ENCODE measurements around the gene KRT25.

KRT25 gene

DNA sequence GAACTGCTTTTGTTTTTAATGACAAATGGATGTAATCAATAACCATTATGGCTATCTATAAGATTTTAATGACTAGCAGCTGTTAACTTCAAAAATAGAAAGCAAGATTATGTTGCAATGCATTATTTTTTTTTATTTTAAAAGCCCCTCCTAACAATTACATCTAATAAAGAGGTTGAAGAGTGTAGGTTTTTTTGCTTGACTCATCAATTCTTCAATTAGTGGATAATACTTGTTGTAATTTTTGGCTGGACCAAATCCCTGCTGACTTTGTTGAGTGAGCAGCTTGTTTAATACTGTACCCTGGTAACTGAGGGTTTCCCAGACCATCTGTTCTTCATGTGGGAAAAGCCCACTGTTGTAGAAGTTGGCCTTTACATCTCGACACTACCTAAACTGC lies 24.2 kb downstream of the KRT25 start:
- Histone ChIP-seq H3K27ac (ENCODE audit: low read depth, low read length) (no peak overlapping the region), H4K8ac (ENCODE audit: low read depth, low read length) (no peak overlapping the region), H3K4me1 (ENCODE audit: control insufficient read depth in 1 of 2, insufficient read depth in 2 of 2, low read length in 2 of 2) (no peaks in the 10 kb centered on the region), H3K9me3 (ENCODE audit: insufficient read depth, low read depth, low read length) (peaks cover 2% of the 10 kb centered on the region), H3K4me3 (ENCODE audit: low read depth, low read length) (no peak overlapping the region), H3K36me3 (ENCODE audit: control insufficient read depth in 1 of 2, insufficient read depth in 2 of 2, low read length in 2 of 2) (no peaks in the 10 kb centered on the region), H3K4ac (ENCODE audit: low read depth, low read length) (no peak overlapping the region), H3K14ac (ENCODE audit: low read length) (no peak overlapping the region), H3K27me3 (ENCODE audit: insufficient read depth, low read length) (no peaks in the 10 kb centered on the region), H4K91ac (ENCODE audit: low read depth, low read length) (no peak overlapping the region), H4K12ac (ENCODE audit: low read depth, low read length) (no peak overlapping the region), H3K9ac (ENCODE audit: low read length) (no peak overlapping the region), H2BK5ac (ENCODE audit: low read depth, low read length, poor library complexity) (no peak overlapping the region), H2BK120ac (ENCODE audit: insufficient read depth, low read length, poor library complexity) (no peak overlapping the region), H2AFZ (ENCODE audit: insufficient read depth, low read length, poor library complexity) (no peak overlapping the region), H3K4me2 (ENCODE audit: low read length) (no peak overlapping the region), H2BK12ac (ENCODE audit: low read length) (no peak overlapping the region), H3K23ac (ENCODE audit: low read length) (no peak overlapping the region), H3K18ac (ENCODE audit: low read length) (no peak overlapping the region), H2AK5ac (ENCODE audit: low read length) (no peak overlapping the region), H3K79me2 (ENCODE audit: control insufficient read depth, insufficient read depth, low read length, poor library complexity) (no peaks in the 10 kb centered on the region), H3K79me1 (ENCODE audit: low read length) (no peaks in the 10 kb centered on the region)
- no CpG with 5 or more reads among the region's 1 CpG for WGBS (ENCODE audit: extremely low coverage, insufficient coverage, insufficient read length)
- DNase-seq, result no peak

DNA sequence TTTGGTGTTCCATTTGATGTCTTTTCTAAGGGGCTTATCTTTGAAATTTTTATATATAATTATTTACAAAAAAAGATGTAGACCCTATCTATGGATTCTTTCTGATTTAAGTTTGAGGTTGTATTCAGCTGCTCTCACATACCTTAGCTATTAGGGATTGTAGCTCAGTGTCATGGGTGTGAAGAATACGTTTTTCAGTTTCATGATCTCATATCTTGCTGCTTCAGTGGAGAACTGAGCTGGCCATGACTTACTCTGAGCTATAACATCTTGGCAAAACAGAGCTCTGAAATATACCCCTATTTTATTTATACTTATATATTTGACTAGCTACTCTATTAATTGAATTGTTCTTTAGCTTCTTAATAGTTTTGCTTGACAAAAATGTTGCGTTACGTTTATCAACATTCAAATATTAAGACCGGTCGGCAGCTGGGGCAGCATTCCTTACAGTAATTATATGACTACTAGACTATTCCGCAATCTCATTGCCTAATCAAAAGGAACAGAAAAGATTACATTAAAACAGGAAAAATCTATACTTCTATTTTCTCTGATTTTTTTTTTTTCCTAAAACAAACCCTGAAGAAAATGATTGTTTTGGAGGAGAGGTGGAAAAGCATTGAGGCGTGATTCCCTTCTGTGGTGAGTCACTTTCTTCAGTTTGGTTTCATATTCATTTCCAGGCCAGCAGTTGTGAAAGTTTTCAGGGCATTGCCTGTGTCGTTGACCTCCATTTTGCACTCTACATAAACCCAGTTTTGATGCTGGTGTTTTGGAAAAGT lies 27.5 kb downstream of the KRT25 start:
- Histone ChIP-seq H2BK12ac (ENCODE audit: low read length) (no peak overlapping the region), H3K23ac (ENCODE audit: low read length) (no peak overlapping the region), H3K4me1 (ENCODE audit: control insufficient read depth in 1 of 2, insufficient read depth in 2 of 2, low read length in 2 of 2) (no peaks in the 10 kb centered on the region), H2BK120ac (ENCODE audit: insufficient read depth, low read length, poor library complexity) (no peak overlapping the region), H3K9ac (ENCODE audit: low read length) (no peak overlapping the region), H4K8ac (ENCODE audit: low read depth, low read length) (no peak overlapping the region), H3K14ac (ENCODE audit: low read length) (no peak overlapping the region), H3K9me3 (ENCODE audit: insufficient read depth, low read depth, low read length) (peaks cover 2% of the 10 kb centered on the region), H3K27me3 (ENCODE audit: insufficient read depth, low read length) (no peaks in the 10 kb centered on the region), H3K36me3 (ENCODE audit: control insufficient read depth in 1 of 2, insufficient read depth in 2 of 2, low read length in 2 of 2) (no peaks in the 10 kb centered on the region), H3K4me3 (ENCODE audit: low read depth, low read length) (no peak overlapping the region), H2AFZ (ENCODE audit: insufficient read depth, low read length, poor library complexity) (no peak overlapping the region), H3K4me2 (ENCODE audit: low read length) (no peak overlapping the region), H3K79me1 (ENCODE audit: low read length) (no peaks in the 10 kb centered on the region), H2AK5ac (ENCODE audit: low read length) (no peak overlapping the region), H4K91ac (ENCODE audit: low read depth, low read length) (no peak overlapping the region), H3K18ac (ENCODE audit: low read length) (no peak overlapping the region), H3K79me2 (ENCODE audit: control insufficient read depth, insufficient read depth, low read length, poor library complexity) (no peaks in the 10 kb centered on the region), H3K4ac (ENCODE audit: low read depth, low read length) (no peak overlapping the region), H4K12ac (ENCODE audit: low read depth, low read length) (no peak overlapping the region), H2BK5ac (ENCODE audit: low read depth, low read length, poor library complexity) (no peak overlapping the region), H3K27ac (ENCODE audit: low read depth, low read length) (no peak overlapping the region)
- no CpG with 5 or more reads among the region's 8 CpGs for WGBS (ENCODE audit: extremely low coverage, insufficient coverage, insufficient read length)
- peak; percentile 47 to 87 for DNase-seq

DNA sequence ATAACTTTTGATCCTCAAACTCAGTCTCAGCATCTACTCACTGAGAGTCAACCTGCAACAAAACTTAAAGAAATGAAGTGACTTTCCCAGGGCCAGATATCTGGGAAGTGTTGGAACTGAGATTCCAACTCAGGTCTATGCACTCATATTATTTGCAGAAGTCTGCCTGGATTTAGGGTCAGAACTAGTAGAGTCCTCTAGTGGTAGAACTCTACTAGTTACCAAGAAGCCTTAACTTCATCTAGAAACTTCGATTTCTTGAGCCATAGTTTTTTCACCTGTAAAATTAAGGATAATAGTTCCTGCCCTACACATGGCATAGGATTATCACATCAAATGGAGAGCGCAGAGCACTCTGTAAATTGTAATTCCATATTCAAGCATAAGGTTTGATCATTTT lies 28.2 kb downstream of the KRT25 start:
- no peak overlapping the region for H3K9ac ChIP-seq (ENCODE audit: low read length)
- no peak overlapping the region for H3K4me3 ChIP-seq (ENCODE audit: low read depth, low read length)
- no peak overlapping the region for H3K14ac ChIP-seq (ENCODE audit: low read length)
- no peak overlapping the region for H4K91ac ChIP-seq (ENCODE audit: low read depth, low read length)
- H3K18ac ChIP-seq (ENCODE audit: low read length), result no peak overlapping the region
- peak in 1 of 2 donors; percentile 42 for DNase-seq
- no peaks in the 10 kb centered on the region for H3K79me2 ChIP-seq (ENCODE audit: control insufficient read depth, insufficient read depth, low read length, poor library complexity)
- H2AK5ac ChIP-seq (ENCODE audit: low read length), result no peak overlapping the region
- H2AFZ ChIP-seq (ENCODE audit: insufficient read depth, low read length, poor library complexity), result no peak overlapping the region
- H2BK5ac ChIP-seq (ENCODE audit: low read depth, low read length, poor library complexity), result no peak overlapping the region
- H4K8ac ChIP-seq (ENCODE audit: low read depth, low read length), result no peak overlapping the region
- H3K4me1 ChIP-seq (ENCODE audit: control insufficient read depth in 1 of 2, insufficient read depth in 2 of 2, low read length in 2 of 2), result no peaks in the 10 kb centered on the region
- no peak overlapping the region for H3K4me2 ChIP-seq (ENCODE audit: low read length)
- no peaks in the 10 kb centered on the region for H3K27me3 ChIP-seq (ENCODE audit: insufficient read depth, low read length)
- WGBS (ENCODE audit: extremely low coverage, insufficient coverage, insufficient read length), result no CpG with 5 or more reads among the region's 2 CpGs
- H3K23ac ChIP-seq (ENCODE audit: low read length), result no peak overlapping the region
- H3K79me1 ChIP-seq (ENCODE audit: low read length), result no peaks in the 10 kb centered on the region
- H2BK120ac ChIP-seq (ENCODE audit: insufficient read depth, low read length, poor library complexity), result no peak overlapping the region
- no peak overlapping the region for H3K4ac ChIP-seq (ENCODE audit: low read depth, low read length)
- no peak overlapping the region for H3K27ac ChIP-seq (ENCODE audit: low read depth, low read length)
- H3K9me3 ChIP-seq (ENCODE audit: insufficient read depth, low read depth, low read length), result peaks cover 2% of the 10 kb centered on the region
- H2BK12ac ChIP-seq (ENCODE audit: low read length), result no peak overlapping the region
- H3K36me3 ChIP-seq (ENCODE audit: control insufficient read depth in 1 of 2, insufficient read depth in 2 of 2, low read length in 2 of 2), result no peaks in the 10 kb centered on the region
- H4K12ac ChIP-seq (ENCODE audit: low read depth, low read length), result no peak overlapping the region

- Histone ChIP-seq H3K79me2 (ENCODE audit: control insufficient read depth, insufficient read depth, low read length, poor library complexity) (no peaks in the 10 kb centered on the region), H3K4me3 (ENCODE audit: low read depth, low read length) (no peak overlapping the region), H3K14ac (ENCODE audit: low read length) (no peak overlapping the region), H4K8ac (ENCODE audit: low read depth, low read length) (no peak overlapping the region), H3K4me1 (ENCODE audit: control insufficient read depth in 1 of 2, insufficient read depth in 2 of 2, low read length in 2 of 2) (no peaks in the 10 kb centered on the region), H3K9ac (ENCODE audit: low read length) (no peak overlapping the region), H2BK120ac (ENCODE audit: insufficient read depth, low read length, poor library complexity) (no peak overlapping the region), H3K18ac (ENCODE audit: low read length) (no peak overlapping the region), H4K91ac (ENCODE audit: low read depth, low read length) (no peak overlapping the region), H3K4ac (ENCODE audit: low read depth, low read length) (no peak overlapping the region), H3K23ac (ENCODE audit: low read length) (no peak overlapping the region), H3K27me3 (ENCODE audit: insufficient read depth, low read length) (no peaks in the 10 kb centered on the region), H4K12ac (ENCODE audit: low read depth, low read length) (no peak overlapping the region), H2BK12ac (ENCODE audit: low read length) (no peak overlapping the region), H2AK5ac (ENCODE audit: low read length) (no peak overlapping the region), H3K27ac (ENCODE audit: low read depth, low read length) (no peak overlapping the region), H3K79me1 (ENCODE audit: low read length) (no peaks in the 10 kb centered on the region), H2AFZ (ENCODE audit: insufficient read depth, low read length, poor library complexity) (no peak overlapping the region), H3K4me2 (ENCODE audit: low read length) (no peak overlapping the region), H3K36me3 (ENCODE audit: control insufficient read depth in 1 of 2, insufficient read depth in 2 of 2, low read length in 2 of 2) (no peaks in the 10 kb centered on the region), H2BK5ac (ENCODE audit: low read depth, low read length, poor library complexity) (no peak overlapping the region), H3K9me3 (ENCODE audit: insufficient read depth, low read depth, low read length) (no peaks in the 10 kb centered on the region)
- no peak for DNase-seq
- WGBS (ENCODE audit: extremely low coverage, insufficient coverage, insufficient read length), result no CpG with 5 or more reads among the region's 1 CpG
These were observed 30.5 kb downstream of the KRT25 start for GRCh38 chr17:40724656-40725055.
